GM19099 (cell line): Measurements from ENCODE around the gene TFR2.

Source experiments
- POLR2A ChIP-seq: IDR thresholded peaks from 3 replicates; pipeline ENCODE4 v1.6.1; 2011; ENCODE audit warnings: low read depth; ENCODE audit not compliant: insufficient read length; ENCODE audit errors: extremely low read depth

The TFR2 gene

GRCh38 chr7:100681491-100682227 is 40.3 kb upstream of the TFR2 start:
- no peak for TF ChIP-seq POLR2A

GRCh38 chr7:100680576-100681271 is 39.4 kb upstream of the TFR2 start:
- TF ChIP-seq POLR2A: no peak

- no peak for TF ChIP-seq POLR2A
Measured at GRCh38 chr7:100679927-100680575, 38.7 kb upstream of the TFR2 start.

- TF ChIP-seq POLR2A: no peak
Measured at GRCh38 chr7:100679129-100679926, 38.0 kb upstream of the TFR2 start.

- no peak for TF ChIP-seq POLR2A
Measured at GRCh38 chr7:100678291-100678984, 37.1 kb upstream of the TFR2 start.

GRCh38 chr7:100677308-100678267 is 36.2 kb upstream of the TFR2 start:
- TF ChIP-seq POLR2A: no peak

- no peak for TF ChIP-seq POLR2A
Measured at GRCh38 chr7:100676501-100677306, 35.4 kb upstream of the TFR2 start.

- TF ChIP-seq POLR2A: no peak
Measured at GRCh38 chr7:100675581-100676350, 34.4 kb upstream of the TFR2 start.

GRCh38 chr7:100675105-100675451 is 33.7 kb upstream of the TFR2 start:
- no peak for TF ChIP-seq POLR2A

- TF ChIP-seq POLR2A: no peak
Measured at GRCh38 chr7:100674411-100675104, 33.2 kb upstream of the TFR2 start.

GRCh38 chr7:100673942-100674410 is 32.6 kb upstream of the TFR2 start:
- TF ChIP-seq POLR2A: peak; percentile 48
